ENCODE data around the gene MEIKIN. TPM values are rescaled to one million over a fixed set of nuclear protein-coding genes. Genes with fewer than 3 reads are reported as not detected.
"Not testable (repeated sequence)": the region's sequence is repeated elsewhere in the genome, so short reads cannot be mapped to it uniquely, and the experiment has no call there.

Gene MEIKIN
- total RNA-seq, 1 experiment from 2014 or later: not detected

GRCh38 chr5:131944702-131945550, 537 bp downstream of the MEIKIN start:
- DNase-seq: no peak
- Histone ChIP-seq H3K36me3 (no peaks in the 10 kb centered on the region), H3K4me3 (no peak overlapping the region), H3K27me3 (peaks cover 4% of the 10 kb centered on the region), H3K9me3 (no peaks in the 10 kb centered on the region)

DNA sequence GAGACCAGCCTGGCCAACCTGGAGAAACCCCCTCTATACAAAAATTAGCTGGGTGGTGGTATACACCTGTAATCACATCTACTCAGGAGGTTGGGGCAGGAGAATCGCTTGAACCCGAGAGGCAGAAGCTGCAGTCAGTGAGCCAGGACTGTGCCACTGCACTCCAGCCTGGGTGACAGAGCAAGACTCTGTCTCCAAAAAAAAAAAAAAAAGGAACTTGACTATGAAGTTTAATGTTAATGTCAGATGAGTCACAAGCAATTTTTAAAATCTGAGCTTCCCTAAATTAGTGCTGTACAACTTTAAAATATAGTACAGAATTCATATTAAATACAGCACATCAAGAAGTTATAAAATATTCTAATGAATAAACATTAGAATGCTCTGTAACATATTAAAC, 1.5 kb downstream of the MEIKIN start:
- no peak for DNase-seq
- Histone ChIP-seq H3K27me3 (peaks cover 8% of the 10 kb centered on the region), H3K36me3 (no peaks in the 10 kb centered on the region), H3K4me3 (no peak overlapping the region), H3K9me3 (no peaks in the 10 kb centered on the region)

DNA sequence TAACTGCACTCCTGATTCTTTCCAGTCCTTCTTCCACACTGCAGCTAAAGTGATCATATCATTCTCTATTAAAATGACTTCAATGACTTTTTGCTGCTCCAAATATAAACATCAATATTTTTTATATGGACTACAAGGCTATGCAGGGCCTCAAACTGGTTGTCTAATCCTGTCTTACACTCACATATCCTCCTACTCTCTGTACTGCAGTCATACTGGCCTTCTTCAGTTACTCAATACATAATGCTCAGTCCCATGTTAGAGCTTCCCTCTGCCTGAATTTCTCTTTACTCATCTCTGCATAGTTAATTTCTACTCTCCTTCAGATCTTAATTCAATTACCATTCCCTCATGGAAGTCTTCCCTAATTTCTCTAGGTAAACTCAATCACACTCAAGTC, 3.4 kb downstream of the MEIKIN start:
- Histone ChIP-seq H3K4me3 (no peak overlapping the region), H3K9me3 (no peaks in the 10 kb centered on the region), H3K36me3 (no peaks in the 10 kb centered on the region), H3K27me3 (peaks cover 12% of the 10 kb centered on the region)
- DNase-seq: no peak

- no peaks in the 10 kb centered on the region for H3K9me3 ChIP-seq
Measured at GRCh38 chr5:131939690-131940345, 5.6 kb downstream of the MEIKIN start.

GRCh38 chr5:131932235-131932634, 13.2 kb downstream of the MEIKIN start:
- Histone ChIP-seq H3K9me3 (peaks cover 6% of the 10 kb centered on the region), H3K27me3 (peaks cover 3% of the 10 kb centered on the region; the same call in 1 of the 2 replicates), H3K36me3 (no peaks in the 10 kb centered on the region), H3K4me3 (no peak overlapping the region)
- no peak for DNase-seq

More at GRCh38 chr5:131939690-131940345, 5.6 kb downstream of the MEIKIN start:
- no peak for DNase-seq
- H3K36me3 ChIP-seq: no peaks in the 10 kb centered on the region
- H3K27me3 ChIP-seq: peaks cover 12% of the 10 kb centered on the region
- no peak overlapping the region for H3K4me3 ChIP-seq

DNA sequence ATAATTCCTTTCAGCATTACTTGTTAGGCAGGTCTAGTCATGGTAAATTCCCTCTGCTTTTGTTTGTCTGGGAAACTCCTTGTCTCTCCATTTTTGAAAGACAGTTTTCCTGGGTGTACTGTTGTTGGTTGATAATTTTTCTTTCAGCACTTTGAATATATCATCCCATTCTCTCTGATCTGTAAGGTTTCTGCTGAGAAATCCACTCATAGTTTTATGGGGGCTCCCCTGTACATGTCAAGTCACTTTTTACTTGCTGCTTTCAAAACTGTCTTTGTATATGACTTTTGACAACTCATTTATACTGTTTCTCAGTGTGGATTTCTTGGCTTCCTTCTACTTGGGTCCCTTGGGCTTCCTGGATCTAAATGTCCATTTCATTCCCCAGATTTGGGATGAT, 16.5 kb downstream of the MEIKIN start:
- Histone ChIP-seq H3K27me3 (peaks cover 2% of the 10 kb centered on the region; the same call in 1 of the 2 replicates), H3K36me3 (no peaks in the 10 kb centered on the region), H3K9me3 (peaks cover 15% of the 10 kb centered on the region), H3K4me3 (no peak overlapping the region)
- DNase-seq: no peak

GRCh38 chr5:131926168-131926567, 19.3 kb downstream of the MEIKIN start:
- H3K36me3 ChIP-seq: no peaks in the 10 kb centered on the region
- peaks cover 15% of the 10 kb centered on the region for H3K9me3 ChIP-seq
- H3K4me3 ChIP-seq: no peak overlapping the region
- DNase-seq: no peak
- H3K27me3 ChIP-seq: peaks cover 5% of the 10 kb centered on the region

- Histone ChIP-seq H3K36me3 (no peaks in the 10 kb centered on the region), H3K9me3 (no peaks in the 10 kb centered on the region)
- DNase-seq: no peak
Measured at GRCh38 chr5:131916481-131916880, 29.0 kb downstream of the MEIKIN start.

DNA sequence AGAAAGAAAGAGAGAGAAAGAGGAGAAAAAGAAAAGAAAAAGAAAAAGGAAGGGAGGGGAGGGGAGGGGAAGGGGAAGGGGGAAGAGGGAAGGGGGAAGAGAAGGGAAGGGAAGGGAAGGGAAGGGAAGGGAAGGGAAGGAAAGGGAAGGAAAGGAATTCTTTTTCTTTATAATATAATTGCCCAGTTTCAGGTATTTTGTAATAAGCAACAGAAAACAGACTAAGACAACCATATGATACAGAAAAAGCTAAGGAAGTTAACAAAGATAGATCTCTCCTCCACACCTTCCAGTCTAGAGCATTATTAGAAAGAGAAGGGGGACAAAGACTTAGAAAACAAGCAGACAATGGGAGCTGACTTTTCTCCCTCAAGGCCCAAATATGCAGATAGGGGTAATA, 31.0 kb downstream of the MEIKIN start:
- no peaks in the 10 kb centered on the region; the same call in 1 of the 2 replicates for H3K9me3 ChIP-seq
- no peak for DNase-seq
- peaks cover 32% of the 10 kb centered on the region for H3K27me3 ChIP-seq
- H3K36me3 ChIP-seq: no peaks in the 10 kb centered on the region
- H3K4me3 ChIP-seq: no peak overlapping the region

More at GRCh38 chr5:131916481-131916880, 29.0 kb downstream of the MEIKIN start:
- Histone ChIP-seq H3K4me3 (no peak overlapping the region), H3K27me3 (peaks cover 24% of the 10 kb centered on the region)

DNA sequence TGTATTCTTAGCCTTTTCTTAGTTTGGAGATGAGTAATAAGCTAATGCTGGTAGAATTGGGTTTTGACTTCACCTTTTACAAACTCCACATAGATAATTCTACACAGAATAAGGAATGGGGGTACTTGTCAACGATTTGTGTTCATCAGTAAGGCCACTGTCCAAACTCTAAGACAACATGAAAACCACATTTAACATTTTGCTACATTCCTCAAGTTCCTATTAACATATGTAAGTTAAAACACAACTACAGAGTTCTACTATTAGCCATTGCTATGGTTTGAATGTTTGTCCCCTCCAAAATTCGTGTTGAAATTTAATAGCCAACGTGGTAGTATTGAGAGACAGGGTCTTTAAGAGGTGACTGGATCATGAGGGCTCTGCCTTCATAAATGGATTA, 31.9 kb downstream of the MEIKIN start:
- Histone ChIP-seq H3K36me3 (no peaks in the 10 kb centered on the region), H3K9me3 (no peaks in the 10 kb centered on the region; the same call in 1 of the 2 replicates), H3K4me3 (no peak overlapping the region), H3K27me3 (peaks cover 33% of the 10 kb centered on the region)
- DNase-seq: no peak

DNA sequence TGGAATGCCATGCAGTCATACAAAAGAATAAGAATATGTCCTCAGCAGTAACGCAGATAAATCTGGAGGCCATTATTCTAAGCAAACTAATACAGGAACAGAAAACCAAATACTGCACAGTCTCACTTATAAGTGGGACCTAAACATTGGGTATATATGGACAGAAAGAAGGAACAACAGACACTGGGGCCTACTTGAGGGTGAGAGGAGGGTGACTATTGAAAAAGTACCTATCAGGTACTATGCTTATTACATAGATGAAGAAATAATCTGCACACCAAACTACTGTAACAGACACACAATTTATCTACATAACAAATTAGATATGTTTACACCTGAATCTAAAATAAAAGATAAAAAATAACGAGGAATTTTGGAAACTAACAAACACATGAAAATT, 38.8 kb downstream of the MEIKIN start:
- no peak for DNase-seq
- Histone ChIP-seq H3K27me3 (peaks cover 25% of the 10 kb centered on the region), H3K9me3 (peaks cover 8% of the 10 kb centered on the region; the same call in 1 of the 2 replicates), H3K36me3 (no peaks in the 10 kb centered on the region), H3K4me3 (no peak overlapping the region)

- not testable (repeated sequence) for H3K9me3 ChIP-seq, H3K36me3 ChIP-seq, DNase-seq, H3K27me3 ChIP-seq, H3K4me3 ChIP-seq
Measured at GRCh38 chr5:131902266-131902665, 43.2 kb downstream of the MEIKIN start.

- DNase-seq: no peak
- no peaks in the 10 kb centered on the region for H3K36me3 ChIP-seq
- H3K27me3 ChIP-seq: peaks cover 2% of the 10 kb centered on the region
- H3K9me3 ChIP-seq: peaks cover 8% of the 10 kb centered on the region
- no peak overlapping the region for H3K4me3 ChIP-seq
Measured at GRCh38 chr5:131899686-131900085, 45.8 kb downstream of the MEIKIN start.

DNA sequence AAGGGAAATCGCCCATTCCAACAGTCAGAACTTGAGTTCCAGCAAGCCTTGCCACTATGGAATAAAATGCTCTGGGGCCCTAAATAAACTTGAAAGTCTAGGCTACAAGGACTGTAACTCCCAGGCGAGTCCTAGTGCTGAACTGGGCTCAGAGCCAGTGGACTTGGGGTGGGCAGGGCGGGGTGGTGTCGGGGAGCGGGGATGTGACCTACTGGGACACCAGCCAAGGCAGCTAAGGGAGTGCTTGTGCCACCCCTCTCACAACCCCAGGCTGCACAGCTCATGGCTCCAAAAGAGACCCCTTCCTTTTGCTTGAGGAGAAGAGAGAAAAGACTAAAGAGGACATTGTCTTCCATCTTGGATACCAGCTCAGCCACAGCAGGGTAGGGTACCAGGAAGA, 61.5 kb downstream of the MEIKIN start:
- Histone ChIP-seq H3K36me3 (no peaks in the 10 kb centered on the region), H3K9me3 (no peaks in the 10 kb centered on the region), H3K4me3 (no peak overlapping the region), H3K27me3 (peaks cover 17% of the 10 kb centered on the region)
- no peak for DNase-seq

DNA sequence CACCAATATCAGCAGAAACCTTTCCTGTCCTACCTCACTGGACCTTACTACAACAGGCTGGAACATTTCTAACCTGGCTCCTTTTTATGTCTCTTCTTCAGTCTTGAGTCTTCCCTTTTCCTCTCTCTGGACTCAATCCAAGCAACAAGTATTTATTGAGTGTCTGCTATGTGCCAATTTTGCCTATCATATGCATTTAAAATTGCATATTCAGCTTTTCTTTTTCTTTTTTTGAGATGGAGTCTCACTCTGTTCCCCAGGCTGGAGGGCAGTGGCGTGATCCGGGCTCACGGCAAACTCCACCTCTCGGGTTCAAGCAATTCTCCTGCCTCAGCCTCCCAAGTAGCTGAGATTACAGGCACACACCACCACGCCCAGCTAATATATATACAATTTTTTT, 65.8 kb downstream of the MEIKIN start:
- Histone ChIP-seq H3K9me3 (no peaks in the 10 kb centered on the region), H3K4me3 (no peak overlapping the region), H3K36me3 (no peaks in the 10 kb centered on the region), H3K27me3 (peaks cover 10% of the 10 kb centered on the region)
- DNase-seq: no peak

DNA sequence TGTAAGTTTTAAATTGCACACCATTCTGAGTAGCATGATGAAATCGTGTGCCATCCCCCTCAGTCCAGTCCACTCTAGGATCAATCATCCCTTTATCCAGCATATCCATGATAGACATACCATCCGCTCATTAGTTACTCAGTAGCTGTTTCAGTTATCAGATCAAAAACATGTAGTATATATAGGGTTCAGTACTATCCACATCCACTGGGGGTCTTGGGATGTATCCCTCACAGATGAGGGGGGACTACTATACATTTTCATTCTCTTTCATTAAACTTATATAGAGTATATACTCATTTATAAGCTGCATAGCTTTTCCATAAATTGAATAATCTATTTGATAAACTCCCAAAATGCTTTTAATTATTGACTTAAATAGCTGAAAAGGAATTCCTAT, 67.6 kb downstream of the MEIKIN start:
- Histone ChIP-seq H3K4me3 (no peak overlapping the region), H3K36me3 (no peaks in the 10 kb centered on the region)
- no peak for DNase-seq

GRCh38 chr5:131871251-131871650, 74.2 kb downstream of the MEIKIN start:
- not testable (repeated sequence) for H3K27me3 ChIP-seq, H3K9me3 ChIP-seq, H3K4me3 ChIP-seq, H3K36me3 ChIP-seq, DNase-seq

More for the DNA sequence above, 67.6 kb downstream of the MEIKIN start:
- Histone ChIP-seq H3K27me3 (peaks cover 4% of the 10 kb centered on the region), H3K9me3 (no peaks in the 10 kb centered on the region)
